ENCODE measurements around the gene OXCT1.

DNA sequence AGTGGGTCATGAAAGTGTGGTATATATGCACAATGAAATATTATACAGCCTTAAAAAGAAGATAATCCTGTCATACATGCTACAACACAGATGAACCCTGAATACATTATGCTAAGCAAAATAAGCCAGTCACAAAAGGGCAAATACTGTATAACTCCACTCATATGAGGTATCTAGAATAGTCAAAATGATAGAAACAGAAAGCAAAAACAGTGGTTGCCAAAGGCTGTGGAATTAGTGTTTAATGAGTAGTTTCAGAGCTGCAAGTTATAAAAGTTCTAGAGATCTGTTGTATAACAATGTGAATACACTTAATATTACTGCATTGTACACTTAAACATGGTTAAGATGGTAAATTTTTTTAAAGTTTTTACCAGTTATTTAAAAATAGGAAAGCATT is 135.0 kb downstream of the OXCT1 start:
- TF ChIP-seq TAF1 (IDR thresholded peaks at IDR 0.05; ENCODE audit: low read depth, low read length) = no peak
- no peak for TF ChIP-seq POLR2A (IDR thresholded peaks at IDR 0.05; ENCODE audit: low read depth, low read length)
